Ishikawa (cell line): ENCODE data around the gene LONRF2.

Experiments used
- CEBPB ChIP-seq: IDR thresholded peaks from 2 replicates; pipeline ENCODE4 v1.6.1; 2012
- EGR1 ChIP-seq: IDR thresholded peaks from 2 replicates; pipeline ENCODE4 v1.6.1; 2012
- RAD21 ChIP-seq: IDR thresholded peaks from 2 replicates; pipeline ENCODE4 v1.6.1; 2012; ENCODE audit warnings: low read depth
- TAF1 ChIP-seq: IDR thresholded peaks from 2 replicates; pipeline ENCODE4 v1.6.1; 2012; ENCODE audit warnings: low read depth, mild to moderate bottlenecking

DNA sequence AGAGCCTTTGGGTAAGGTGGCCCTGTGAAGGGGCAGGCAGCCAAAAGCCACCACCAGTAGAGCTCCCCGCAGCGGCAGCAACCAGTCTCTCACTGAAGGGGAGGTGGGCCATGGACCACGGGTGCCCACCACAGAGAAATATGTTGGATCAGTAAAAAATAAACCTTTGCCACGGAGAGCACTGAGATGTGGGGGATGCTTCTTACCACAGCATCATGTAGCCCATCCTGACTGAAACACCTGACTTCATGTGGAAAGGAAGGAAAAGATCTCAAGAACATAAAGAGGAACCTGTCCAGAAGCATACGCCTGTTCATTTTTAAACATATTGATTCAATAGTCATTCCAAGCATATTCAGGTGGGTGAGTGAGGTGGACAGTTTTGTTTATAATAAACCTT lies 51.1 kb downstream of the LONRF2 start:
- no peak for TF ChIP-seq CEBPB
- TF ChIP-seq RAD21, result no peak
- no peak for TF ChIP-seq TAF1
- TF ChIP-seq EGR1, result no peak
